GM23338 (cell line): ENCODE measurements around the gene INHBB. TPM values are rescaled to one million over a fixed set of nuclear protein-coding genes. Genes with fewer than 3 reads are reported as not detected.
"Not testable (repeated sequence)": the region's sequence is repeated elsewhere in the genome, so short reads cannot be mapped to it uniquely, and the experiment has no call there.

Experiments used
- ATAC-seq: fragments of 200-7000 bp; cut with Tn5 transposase; 3 replicates; pipeline ENCODE4 v1.9.1; 2020
- DNase-seq: peaks from one replicate; pipeline ENCODE4 v3.0.0-alpha.2; 2015; ENCODE audit warnings: low spot score
- H2AFZ ChIP-seq: fragments of 200-600 bp; sonication (generic); 2 replicates; pipeline ENCODE4 v1.8.0; 2016; ENCODE audit warnings: antibody characterized with exemption, mild to moderate bottlenecking, moderate library complexity
- H3F3A ChIP-seq: fragments of 200-600 bp; sonication (generic); replicated peaks from 2 replicates; pipeline ENCODE4 v1.8.0; 2017; ENCODE audit warnings: antibody characterized with exemption, mixed run types, low read depth
- H3K27ac ChIP-seq: fragments of 200-600 bp; sonication (generic); 2 replicates; pipeline ENCODE4 v1.6.1; 2016; ENCODE audit warnings: low read depth
- H3K27me3 ChIP-seq: fragments of 200-600 bp; sonication (generic); 2 replicates; pipeline ENCODE4 v1.8.0; 2016; ENCODE audit warnings: mild to moderate bottlenecking, mixed run types, moderate library complexity; ENCODE audit not compliant: insufficient read depth
- H3K36me3 ChIP-seq: fragments of 200-600 bp; sonication (generic); 2 replicates; pipeline ENCODE4 v1.8.0; 2016; ENCODE audit warnings: mild to moderate bottlenecking; ENCODE audit not compliant: insufficient read depth
- H3K4me1 ChIP-seq: fragments of 200-600 bp; sonication (generic); 2 replicates; pipeline ENCODE4 v1.8.0; 2016; ENCODE audit warnings: mild to moderate bottlenecking, moderate library complexity; ENCODE audit not compliant: insufficient read depth
- H3K4me2 ChIP-seq: fragments of 200-600 bp; sonication (generic); 2 replicates; pipeline ENCODE4 v1.7.1; 2017; ENCODE audit warnings: mixed run types
- H3K4me3 ChIP-seq: fragments of 200-600 bp; sonication (generic); 2 replicates; pipeline ENCODE4 v1.6.1; 2016; ENCODE audit warnings: mixed run types
- H3K79me2 ChIP-seq: fragments of 200-600 bp; sonication (generic); replicated peaks from 2 replicates; pipeline ENCODE4 v1.8.0; 2017; ENCODE audit warnings: mild to moderate bottlenecking; ENCODE audit not compliant: insufficient read depth
- H3K9me2 ChIP-seq: fragments of 200-600 bp; sonication (generic); 2 replicates; pipeline ENCODE4 v1.8.0; 2017; ENCODE audit not compliant: insufficient read depth
- H4K20me1 ChIP-seq: fragments of 200-600 bp; sonication (generic); replicated peaks from 2 replicates; pipeline ENCODE4 v1.8.0; 2017; ENCODE audit warnings: mild to moderate bottlenecking; ENCODE audit not compliant: insufficient read depth
- H3K27ac Mint-ChIP-seq: 2 replicates; pipeline ENCODE4 v1.8.0; 2020; ENCODE audit warnings: inconsistent platforms, mild to moderate bottlenecking, moderate library complexity, mixed read lengths
- H3K27me3 Mint-ChIP-seq: 3 replicates; pipeline ENCODE4 v1.8.0; 2022; ENCODE audit warnings: low read depth, mild to moderate bottlenecking, moderate library complexity, mixed read lengths, inconsistent platforms; ENCODE audit not compliant: insufficient read depth, poor library complexity
- H3K36me3 Mint-ChIP-seq: 3 replicates; pipeline ENCODE4 v1.8.0; 2021; ENCODE audit warnings: low read depth, mild to moderate bottlenecking, inconsistent platforms, moderate library complexity, mixed read lengths
- H3K4me1 Mint-ChIP-seq: 3 replicates; pipeline ENCODE4 v1.8.0; 2020; ENCODE audit warnings: mild to moderate bottlenecking, inconsistent platforms, mixed read lengths
- H3K4me3 Mint-ChIP-seq: 3 replicates; pipeline ENCODE4 v1.8.0; 2021; ENCODE audit warnings: moderate library complexity, mild to moderate bottlenecking, inconsistent platforms, mixed read lengths
- H3K9me3 Mint-ChIP-seq: 3 replicates; pipeline ENCODE4 v1.8.0; 2020; ENCODE audit warnings: moderate library complexity, mild to moderate bottlenecking, inconsistent platforms, mixed read lengths
- EZH2phosphoT487 ChIP-seq: fragments of 200-600 bp; sonication (generic); IDR thresholded peaks from one replicate; pipeline ENCODE4 v1.8.1; 2018; ENCODE audit warnings: antibody characterized with exemption; ENCODE audit not compliant: unreplicated experiment
- POLR2AphosphoS5 ChIP-seq: IDR thresholded peaks from 2 replicates; pipeline ENCODE4 v1.6.1; 2016; ENCODE audit warnings: antibody characterized with exemption, low read depth
- STAT1 ChIP-seq: IDR thresholded peaks from one replicate; pipeline ENCODE4 v1.6.1; 2016; ENCODE audit warnings: antibody characterized with exemption; ENCODE audit not compliant: unreplicated experiment
- ZNF114 ChIP-seq: fragments of 250-450 bp; sonication (Bioruptor Pico); IDR thresholded peaks from 2 replicates; pipeline ENCODE4 v1.5.0; 2020; ENCODE audit warnings: mild to moderate bottlenecking, moderate library complexity
- ZNF331 ChIP-seq: fragments of 250-450 bp; sonication (Bioruptor Pico); IDR thresholded peaks from 2 replicates; pipeline ENCODE4 v1.5.0; 2020; ENCODE audit warnings: low read depth, mild to moderate bottlenecking, moderate library complexity
- ZNF462 ChIP-seq: fragments of 250-450 bp; sonication (Bioruptor Pico); IDR thresholded peaks from 2 replicates; pipeline ENCODE4 v1.5.0; 2020; ENCODE audit warnings: mild to moderate bottlenecking, moderate library complexity
- polyA plus RNA-seq: library from polyadenylated mRNA; unstranded; fragments of >200 nt; fragmentation: Nextera tagmentation; extraction: Ambion mirVana; gene quantifications from 2 replicates; pipeline ENCODE4 v1.2.1, GENCODE V29; 2016
- total RNA-seq: library from RNA; depleted of rRNA; stranded (reverse); fragments of >200 nt; shearing (Covaris generic); gene quantifications from 2 replicates; pipeline ENCODE4 v1.2.3, GENCODE V29; 2014

The INHBB gene
- total and polyA plus RNA-seq, 2 experiments from 2014 or later: 0.21 TPM; not detected in 1

GRCh38 chr2:120320887-120321556, 24.9 kb upstream of the INHBB start:
- not testable (repeated sequence) for H3K36me3 ChIP-seq, ATAC-seq, H3K4me1 Mint-ChIP-seq, H3K4me1 ChIP-seq, H3K79me2 ChIP-seq, H2AFZ ChIP-seq, H3K27me3 ChIP-seq, H4K20me1 ChIP-seq, H3K4me3 ChIP-seq, H3K27ac Mint-ChIP-seq, DNase-seq, H3K9me3 Mint-ChIP-seq, H3K36me3 Mint-ChIP-seq, H3K27ac ChIP-seq, H3F3A ChIP-seq, H3K4me3 Mint-ChIP-seq, H3K9me2 ChIP-seq, H3K4me2 ChIP-seq
- H3K27me3 Mint-ChIP-seq: peaks cover 17% of the 10 kb centered on the region

- Histone ChIP-seq H3K79me2 (no peaks in the 10 kb centered on the region), H4K20me1 (no peaks in the 10 kb centered on the region), H3F3A (no peaks in the 10 kb centered on the region), H3K36me3 (no peaks in the 10 kb centered on the region), H3K4me3 (no peak overlapping the region), H3K27ac (no peak overlapping the region), H3K9me2 (no peaks in the 10 kb centered on the region), H3K4me2 (no peak overlapping the region), H3K4me1 (no peaks in the 10 kb centered on the region), H3K27me3 (no peaks in the 10 kb centered on the region), H2AFZ (no peak overlapping the region)
- peaks cover 18% of the 10 kb centered on the region for H3K27me3 Mint-ChIP-seq
- no peak overlapping the region for H3K4me3 Mint-ChIP-seq
- H3K9me3 Mint-ChIP-seq: no peaks in the 10 kb centered on the region
- H3K36me3 Mint-ChIP-seq: no peaks in the 10 kb centered on the region; the same call in 2 of the 3 replicates
- TF ChIP-seq EZH2phosphoT487: no peak
- ATAC-seq (no peak), DNase-seq (no peak)
- no peak overlapping the region for H3K27ac Mint-ChIP-seq
- H3K4me1 Mint-ChIP-seq: 0 out of 3 replicates have a peak, but pooled peaks cover 2% of the 10 kb centered on the region
Observed at GRCh38 chr2:120321721-120322284, 24.1 kb upstream of the INHBB start.

- H3K27me3 Mint-ChIP-seq: peaks cover 18% of the 10 kb centered on the region
- Histone ChIP-seq H3K27me3 (no peaks in the 10 kb centered on the region), H4K20me1 (no peaks in the 10 kb centered on the region), H3K27ac (no peak overlapping the region), H3F3A (no peaks in the 10 kb centered on the region), H2AFZ (no peak overlapping the region), H3K4me3 (no peak overlapping the region), H3K79me2 (no peaks in the 10 kb centered on the region), H3K4me1 (no peaks in the 10 kb centered on the region), H3K36me3 (no peaks in the 10 kb centered on the region), H3K9me2 (no peaks in the 10 kb centered on the region), H3K4me2 (no peak overlapping the region)
- ATAC-seq (no peak), DNase-seq (no peak)
- H3K27ac Mint-ChIP-seq: no peak overlapping the region
- no peaks in the 10 kb centered on the region; the same call in 2 of the 3 replicates for H3K36me3 Mint-ChIP-seq
- H3K4me3 Mint-ChIP-seq: no peak overlapping the region
- H3K9me3 Mint-ChIP-seq: no peaks in the 10 kb centered on the region
- H3K4me1 Mint-ChIP-seq: no peaks in the 10 kb centered on the region
- TF ChIP-seq ZNF114 (CRISPR knock-in tag) (no peak), ZNF462 (no peak), POLR2AphosphoS5 (no peak), STAT1 (no peak), EZH2phosphoT487 (no peak), ZNF331 (CRISPR knock-in tag) (no peak)
Observed at GRCh38 chr2:120322329-120322728, 23.6 kb upstream of the INHBB start.
